ENCODE data around the gene SEPTIN2. TPM values are rescaled to one million over a fixed set of nuclear protein-coding genes. Genes with fewer than 3 reads are reported as not detected.
A peak's percentile ranks its signal among the peaks of the same experiment; 100 is the strongest.

SEPTIN2 gene
- polyA plus RNA-seq, 1 donor (not counting 4 experiments of a cell fraction or from before 2014, with no cell fraction given) = 644 TPM

- TF ChIP-seq EZH2 (IDR thresholded peaks at IDR 0.05; ENCODE audit: low read length) = no peak
- TF ChIP-seq, protein P1, sequence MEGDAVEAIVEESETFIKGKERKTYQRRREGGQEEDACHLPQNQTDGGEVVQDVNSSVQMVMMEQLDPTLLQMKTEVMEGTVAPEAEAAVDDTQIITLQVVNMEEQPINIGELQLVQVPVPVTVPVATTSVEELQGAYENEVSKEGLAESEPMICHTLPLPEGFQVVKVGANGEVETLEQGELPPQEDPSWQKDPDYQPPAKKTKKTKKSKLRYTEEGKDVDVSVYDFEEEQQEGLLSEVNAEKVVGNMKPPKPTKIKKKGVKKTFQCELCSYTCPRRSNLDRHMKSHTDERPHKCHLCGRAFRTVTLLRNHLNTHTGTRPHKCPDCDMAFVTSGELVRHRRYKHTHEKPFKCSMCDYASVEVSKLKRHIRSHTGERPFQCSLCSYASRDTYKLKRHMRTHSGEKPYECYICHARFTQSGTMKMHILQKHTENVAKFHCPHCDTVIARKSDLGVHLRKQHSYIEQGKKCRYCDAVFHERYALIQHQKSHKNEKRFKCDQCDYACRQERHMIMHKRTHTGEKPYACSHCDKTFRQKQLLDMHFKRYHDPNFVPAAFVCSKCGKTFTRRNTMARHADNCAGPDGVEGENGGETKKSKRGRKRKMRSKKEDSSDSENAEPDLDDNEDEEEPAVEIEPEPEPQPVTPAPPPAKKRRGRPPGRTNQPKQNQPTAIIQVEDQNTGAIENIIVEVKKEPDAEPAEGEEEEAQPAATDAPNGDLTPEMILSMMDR (optimal IDR thresholded peaks at IDR 0.05 in 1 of 3, IDR thresholded peaks at IDR 0.05 in 1 of 3, conservative IDR thresholded peaks at IDR 0.05 in 1 of 3; ENCODE audit: extremely low read depth in 1 of 3, insufficient read depth in 2 of 3, low read length in 3 of 3) = no peak
- Histone ChIP-seq H3K9me3 (ENCODE audit: control insufficient read depth, low read depth, low read length) (no peaks in the 10 kb centered on the region), H3K4me2 (ENCODE audit: control insufficient read depth, extremely low read depth, insufficient read depth, low read depth, low read length) (no peak overlapping the region), H3K36me3 (ENCODE audit: control insufficient read depth in 2 of 2, extremely low read depth in 1 of 2, insufficient read depth in 2 of 2, low read length in 2 of 2) (peaks cover 4 to 11% of the 10 kb centered on the region in 2 experiments), H3K4me3 (ENCODE audit: control insufficient read depth in 2 of 3, extremely low read depth in 1 of 3, insufficient read depth in 2 of 3, low read depth in 1 of 3, low read length in 3 of 3) (no peak overlapping the region), H3K9me1 (ENCODE audit: control insufficient read depth, extremely low read depth, insufficient read depth, low read length) (peaks cover 2% of the 10 kb centered on the region), H3K4me1 (ENCODE audit: control insufficient read depth, extremely low read depth, insufficient read depth, low read length) (peaks cover 40% of the 10 kb centered on the region), H3K9ac (ENCODE audit: control insufficient read depth, extremely low read depth, insufficient read depth, low read length) (no peak overlapping the region), H3K27ac (ENCODE audit: control insufficient read depth, insufficient read depth, low read length) (no peak overlapping the region), H3K79me2 (ENCODE audit: control insufficient read depth, insufficient read depth, low read length) (peaks cover 100% of the 10 kb centered on the region), H2AFZ (ENCODE audit: control insufficient read depth, low read length) (no peak overlapping the region), H3K27me3 (ENCODE audit: control insufficient read depth, extremely low read depth, insufficient read depth, low read length) (no peaks in the 10 kb centered on the region), H4K20me1 (ENCODE audit: control insufficient read depth, extremely low read depth, insufficient read depth, low read length) (peaks cover 38% of the 10 kb centered on the region)
- FAIRE-seq (no peak), DNase-seq (ENCODE audit: low read depth, low spot score) (no peak)
- dilution Hi-C loops (cut with MboI; ENCODE audit: extremely low pct_ligation_motif_present, low sequenced_read_pairs) = no loop called here
Measured at GRCh38 chr2:241308832-241309500, 6.8 kb upstream of the SEPTIN2 start.

GRCh38 chr2:241309684-241310117 is 6.0 kb upstream of the SEPTIN2 start:
- TF ChIP-seq EZH2 (IDR thresholded peaks at IDR 0.05; ENCODE audit: low read length) = no peak
- TF ChIP-seq, protein P1 (optimal IDR thresholded peaks at IDR 0.05 in 1 of 3, IDR thresholded peaks at IDR 0.05 in 1 of 3, conservative IDR thresholded peaks at IDR 0.05 in 1 of 3; ENCODE audit: extremely low read depth in 1 of 3, insufficient read depth in 2 of 3, low read length in 3 of 3) = no peak
- FAIRE-seq = peak; percentile 63
- Histone ChIP-seq H2AFZ (ENCODE audit: control insufficient read depth, low read length) (no peak overlapping the region), H3K9me3 (ENCODE audit: control insufficient read depth, low read depth, low read length) (no peaks in the 10 kb centered on the region), H4K20me1 (ENCODE audit: control insufficient read depth, extremely low read depth, insufficient read depth, low read length) (peaks cover 38% of the 10 kb centered on the region), H3K9me1 (ENCODE audit: control insufficient read depth, extremely low read depth, insufficient read depth, low read length) (peaks cover 2% of the 10 kb centered on the region), H3K79me2 (ENCODE audit: control insufficient read depth, insufficient read depth, low read length) (peaks cover 100% of the 10 kb centered on the region), H3K27ac (ENCODE audit: control insufficient read depth, insufficient read depth, low read length) (peak overlapping the region; percentile 22), H3K4me2 (ENCODE audit: control insufficient read depth, extremely low read depth, insufficient read depth, low read depth, low read length) (peak overlapping the region; percentile 39), H3K4me1 (ENCODE audit: control insufficient read depth, extremely low read depth, insufficient read depth, low read length) (peaks cover 44% of the 10 kb centered on the region), H3K9ac (ENCODE audit: control insufficient read depth, extremely low read depth, insufficient read depth, low read length) (no peak overlapping the region), H3K27me3 (ENCODE audit: control insufficient read depth, extremely low read depth, insufficient read depth, low read length) (no peaks in the 10 kb centered on the region), H3K4me3 (ENCODE audit: control insufficient read depth in 2 of 3, extremely low read depth in 1 of 3, insufficient read depth in 2 of 3, low read depth in 1 of 3, low read length in 3 of 3) (no peak overlapping the region), H3K36me3 (ENCODE audit: control insufficient read depth in 2 of 2, extremely low read depth in 1 of 2, insufficient read depth in 2 of 2, low read length in 2 of 2) (peaks cover 4 to 11% of the 10 kb centered on the region in 2 experiments)
- DNase-seq (ENCODE audit: low read depth, low spot score) = no peak
- dilution Hi-C loops (cut with MboI; ENCODE audit: extremely low pct_ligation_motif_present, low sequenced_read_pairs) = no loop called here
